Heart left ventricle (tissue), 13 donors: ENCODE data around the gene PRODH2.

Experiments
- POLR2A ChIP-seq, 2 donors: fragments of 450-650 bp; IDR thresholded peaks; one replicate each; pipeline ENCODE4 v1.6.1; 2017; ENCODE audit warnings: antibody characterized with exemption in 2 of 2, mild to moderate bottlenecking in 2 of 2, moderate library complexity in 2 of 2
- TF ChIP-seq, protein P1 (sequence below), 12 donors: fragments of 200-600 bp; sonication (generic) in 4 of 12; IDR thresholded peaks; one replicate each; pipeline versions ENCODE4 v1.5.0 to v1.8.0; 2018 to 2022; ENCODE audit warnings: antibody characterized with exemption in 12 of 12, mild to moderate bottlenecking in 5 of 12
- donor health status: ischemic (EF 13 %, LVEDD 7.1; RV severe dilation, severe dysfunction).
- donor health status: DM: no; HTN: yes; CAD: no.
- donor health status: DM: no; HTN: no; CAD: no.
- donor health status: ischemic (EF 25% LVEDD 6.9; RV normal size, moderate dysfunction).
- donor health status: ischemic (EF 25% LVEDD 5.7; RV mildly dilated, moderate dysfunction).
- donor health status: ischemic (EF 35%, LVEDD 5.7; RV mildly dilated, moderate dysfunction).
- donor health status: nonischemic (EF 11% LVEDD 7.7; RV severe dilation, severe dysfunction).
- donor health status: DM: yes; HTN: yes; CAD: no.
- donor health status: PGD.
- donor health status: ischemic (EF 29% LVEDD 5.4; RV normal size, mild dysfunction).
- donor health status: nonischemic (EF 23%, LVEDD 6.1; RV moderate dilation, normal function).

DNA sequence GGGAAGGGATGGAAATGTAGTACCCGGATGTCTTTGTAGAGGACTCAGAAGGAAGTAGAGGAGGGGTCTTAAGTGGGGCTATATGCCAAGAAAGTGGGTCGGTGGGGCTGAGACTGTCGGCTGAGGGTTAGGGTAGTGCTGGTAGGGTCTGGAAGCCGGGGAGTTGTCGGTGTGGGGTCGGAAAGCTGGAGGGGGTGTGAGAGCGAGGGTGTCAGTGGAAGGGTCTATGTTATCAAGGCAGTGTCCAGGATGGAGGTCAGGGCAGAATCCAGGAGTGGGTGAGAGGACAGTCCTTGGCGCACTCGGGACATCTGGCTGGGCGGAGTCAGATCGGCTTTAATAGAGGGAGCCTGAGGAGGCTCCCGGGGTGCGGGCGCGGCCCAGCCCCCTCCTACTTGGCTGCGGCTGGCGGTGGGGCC is 57.5 kb downstream of the PRODH2 start:
- TF ChIP-seq, protein P1, sequence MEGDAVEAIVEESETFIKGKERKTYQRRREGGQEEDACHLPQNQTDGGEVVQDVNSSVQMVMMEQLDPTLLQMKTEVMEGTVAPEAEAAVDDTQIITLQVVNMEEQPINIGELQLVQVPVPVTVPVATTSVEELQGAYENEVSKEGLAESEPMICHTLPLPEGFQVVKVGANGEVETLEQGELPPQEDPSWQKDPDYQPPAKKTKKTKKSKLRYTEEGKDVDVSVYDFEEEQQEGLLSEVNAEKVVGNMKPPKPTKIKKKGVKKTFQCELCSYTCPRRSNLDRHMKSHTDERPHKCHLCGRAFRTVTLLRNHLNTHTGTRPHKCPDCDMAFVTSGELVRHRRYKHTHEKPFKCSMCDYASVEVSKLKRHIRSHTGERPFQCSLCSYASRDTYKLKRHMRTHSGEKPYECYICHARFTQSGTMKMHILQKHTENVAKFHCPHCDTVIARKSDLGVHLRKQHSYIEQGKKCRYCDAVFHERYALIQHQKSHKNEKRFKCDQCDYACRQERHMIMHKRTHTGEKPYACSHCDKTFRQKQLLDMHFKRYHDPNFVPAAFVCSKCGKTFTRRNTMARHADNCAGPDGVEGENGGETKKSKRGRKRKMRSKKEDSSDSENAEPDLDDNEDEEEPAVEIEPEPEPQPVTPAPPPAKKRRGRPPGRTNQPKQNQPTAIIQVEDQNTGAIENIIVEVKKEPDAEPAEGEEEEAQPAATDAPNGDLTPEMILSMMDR (IDR thresholded peaks at IDR 0.05), result no peak
- no peak for TF ChIP-seq POLR2A (IDR thresholded peaks at IDR 0.05)
